GM18907 (cell line): Measurements from ENCODE around the gene DHRS3.
"Not testable (repeated sequence)": the region's sequence is repeated elsewhere in the genome, so short reads cannot be mapped to it uniquely, and the experiment has no call there.

Source experiments
- ATAC-seq: cut with Tn5 transposase; IDR thresholded peaks from one replicate; pipeline ENCODE4 v1.9.1; 2021; ENCODE audit warnings: mild to moderate bottlenecking, moderate library complexity; ENCODE audit not compliant: unreplicated experiment

DHRS3 gene, protein sequence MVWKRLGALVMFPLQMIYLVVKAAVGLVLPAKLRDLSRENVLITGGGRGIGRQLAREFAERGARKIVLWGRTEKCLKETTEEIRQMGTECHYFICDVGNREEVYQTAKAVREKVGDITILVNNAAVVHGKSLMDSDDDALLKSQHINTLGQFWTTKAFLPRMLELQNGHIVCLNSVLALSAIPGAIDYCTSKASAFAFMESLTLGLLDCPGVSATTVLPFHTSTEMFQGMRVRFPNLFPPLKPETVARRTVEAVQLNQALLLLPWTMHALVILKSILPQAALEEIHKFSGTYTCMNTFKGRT

DNA sequence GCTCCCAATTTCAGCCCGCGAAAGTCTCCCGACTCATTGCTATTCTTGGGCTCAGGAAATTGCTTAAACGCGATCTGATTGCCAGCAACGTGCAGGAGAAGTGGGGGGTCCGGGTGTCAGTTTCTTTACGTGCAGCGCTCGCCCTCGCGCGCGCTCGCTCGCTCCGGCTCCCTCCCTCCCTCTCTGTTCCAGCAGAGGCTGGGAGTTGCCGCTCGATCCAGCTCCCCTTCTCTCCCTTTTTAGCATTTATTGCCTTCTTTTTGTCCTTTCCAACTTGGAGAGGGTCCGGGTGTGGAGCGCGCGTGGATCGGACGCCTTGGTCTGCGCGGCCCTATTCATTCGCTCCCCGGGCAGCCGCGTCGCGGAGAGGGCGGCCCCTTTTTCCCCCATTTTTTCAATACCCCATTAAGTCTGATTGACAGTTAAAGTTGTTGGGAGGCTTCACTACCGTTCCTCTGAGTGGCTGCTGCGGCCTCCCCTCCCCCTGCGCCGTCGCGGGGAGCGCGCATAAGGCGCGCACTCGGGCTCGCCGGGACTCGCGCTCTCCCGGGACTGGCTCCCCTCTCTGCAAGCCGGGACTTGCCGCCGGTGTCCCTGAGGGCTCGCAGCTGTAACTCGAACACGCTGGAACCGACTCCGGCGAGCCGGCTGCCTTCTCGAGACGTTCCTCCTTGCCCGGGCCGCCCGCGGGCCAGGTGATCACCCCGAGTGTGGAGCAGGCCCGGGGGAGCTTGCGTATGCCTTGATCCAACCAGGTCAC lies at the start of gene DHRS3:
Gene DHRS3 (minus strand): TSS at position 310 of the 760 bp plus-strand sequence. CDS start 862 bp downstream, outside the sequence.
- ATAC-seq = peak; percentile 56

DNA sequence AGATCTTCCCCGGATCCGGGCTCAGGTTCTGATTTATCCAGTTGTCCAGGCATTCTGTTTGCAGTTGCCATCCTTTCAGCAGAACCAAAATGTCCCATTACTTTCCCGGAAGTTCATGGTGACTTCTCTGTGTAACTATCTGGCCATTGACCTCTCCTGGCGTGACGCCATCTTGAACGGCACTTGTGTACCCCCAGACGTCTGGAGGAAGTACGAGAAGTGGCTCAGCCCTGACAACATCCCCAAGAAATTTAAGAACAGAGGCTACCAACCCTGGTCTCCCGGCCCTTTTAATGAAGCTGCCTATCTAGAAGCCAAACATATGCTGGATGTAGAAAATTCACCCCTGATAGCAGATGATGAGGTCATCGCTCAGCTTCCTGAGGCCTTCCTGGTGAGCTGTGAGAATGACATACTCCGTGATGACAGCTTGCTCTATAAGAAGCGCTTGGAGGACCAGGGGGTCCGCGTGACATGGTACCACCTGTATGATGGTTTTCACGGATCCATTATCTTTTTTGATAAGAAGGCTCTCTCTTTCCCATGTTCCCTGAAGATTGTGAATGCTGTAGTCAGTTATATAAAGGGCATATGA lies 48.2 kb upstream of the DHRS3 start:
- ATAC-seq = no peak

DNA sequence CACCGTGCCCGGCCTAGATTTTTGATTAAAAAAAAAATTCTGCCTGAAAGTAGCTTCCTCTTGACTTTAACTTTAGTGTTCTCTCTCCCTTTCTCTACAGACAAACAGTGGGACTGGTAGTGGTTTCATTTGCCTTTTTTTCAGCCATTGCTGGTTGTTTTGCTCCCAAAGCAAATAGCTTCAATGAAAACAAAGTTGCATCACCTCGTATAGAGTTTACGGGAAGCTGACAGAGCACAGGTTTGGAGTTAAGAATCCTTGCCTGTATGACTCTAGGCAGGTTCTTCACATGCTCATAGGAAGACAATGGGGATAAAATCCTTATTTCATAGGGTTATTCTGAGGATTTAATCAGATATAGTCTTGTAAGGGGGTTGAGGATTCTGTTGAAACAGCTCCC lies 47.5 kb upstream of the DHRS3 start:
- ATAC-seq = no peak

DNA sequence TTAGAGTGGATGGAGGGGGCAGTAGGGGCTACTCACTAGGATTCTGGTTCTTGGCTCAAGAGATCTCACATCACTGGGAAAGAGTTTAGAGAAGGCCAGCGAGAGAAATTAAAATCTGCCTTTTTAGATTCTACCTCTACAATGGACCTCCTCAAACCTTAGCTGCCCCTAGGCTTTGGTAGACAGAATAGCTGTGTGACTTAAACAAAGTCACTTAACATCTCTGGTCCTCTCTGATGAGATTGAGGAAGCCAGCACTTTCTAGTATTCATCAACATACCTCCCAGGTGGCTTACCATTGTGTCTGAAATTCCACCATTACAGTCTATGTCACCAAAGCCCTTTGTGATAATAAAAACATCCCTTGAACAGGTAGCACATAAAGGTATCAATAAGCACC lies 44.5 kb upstream of the DHRS3 start:
- ATAC-seq = no peak

DNA sequence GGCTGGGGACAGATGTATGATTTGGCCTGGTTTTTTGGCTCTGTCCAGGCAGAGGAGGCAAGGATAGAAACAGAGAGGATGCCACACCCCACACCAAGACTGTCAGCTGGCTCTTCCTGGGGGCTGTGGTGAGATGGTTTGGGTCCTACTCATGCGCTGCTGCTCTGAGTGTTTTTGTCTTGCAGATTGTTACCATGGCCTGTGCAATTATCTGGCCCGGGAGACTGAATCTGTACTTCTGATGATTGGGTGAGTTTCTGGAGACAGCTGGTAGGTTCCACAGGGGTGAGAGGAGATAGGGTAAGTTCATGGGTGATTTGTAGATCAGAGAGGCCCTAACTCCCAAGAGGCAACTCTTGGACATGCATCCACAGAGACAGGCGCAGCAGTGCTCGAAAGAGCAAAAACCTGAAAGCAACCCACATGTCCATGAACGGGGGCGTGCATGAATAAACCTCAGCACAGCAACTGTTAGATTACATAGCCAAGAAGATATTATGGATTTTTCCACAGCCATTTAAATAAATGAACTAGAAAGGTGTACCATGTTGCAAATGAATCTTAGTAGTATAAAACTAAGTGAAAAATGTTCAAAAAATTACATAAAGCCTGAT lies 43.7 kb upstream of the DHRS3 start:
- ATAC-seq = no peak

DNA sequence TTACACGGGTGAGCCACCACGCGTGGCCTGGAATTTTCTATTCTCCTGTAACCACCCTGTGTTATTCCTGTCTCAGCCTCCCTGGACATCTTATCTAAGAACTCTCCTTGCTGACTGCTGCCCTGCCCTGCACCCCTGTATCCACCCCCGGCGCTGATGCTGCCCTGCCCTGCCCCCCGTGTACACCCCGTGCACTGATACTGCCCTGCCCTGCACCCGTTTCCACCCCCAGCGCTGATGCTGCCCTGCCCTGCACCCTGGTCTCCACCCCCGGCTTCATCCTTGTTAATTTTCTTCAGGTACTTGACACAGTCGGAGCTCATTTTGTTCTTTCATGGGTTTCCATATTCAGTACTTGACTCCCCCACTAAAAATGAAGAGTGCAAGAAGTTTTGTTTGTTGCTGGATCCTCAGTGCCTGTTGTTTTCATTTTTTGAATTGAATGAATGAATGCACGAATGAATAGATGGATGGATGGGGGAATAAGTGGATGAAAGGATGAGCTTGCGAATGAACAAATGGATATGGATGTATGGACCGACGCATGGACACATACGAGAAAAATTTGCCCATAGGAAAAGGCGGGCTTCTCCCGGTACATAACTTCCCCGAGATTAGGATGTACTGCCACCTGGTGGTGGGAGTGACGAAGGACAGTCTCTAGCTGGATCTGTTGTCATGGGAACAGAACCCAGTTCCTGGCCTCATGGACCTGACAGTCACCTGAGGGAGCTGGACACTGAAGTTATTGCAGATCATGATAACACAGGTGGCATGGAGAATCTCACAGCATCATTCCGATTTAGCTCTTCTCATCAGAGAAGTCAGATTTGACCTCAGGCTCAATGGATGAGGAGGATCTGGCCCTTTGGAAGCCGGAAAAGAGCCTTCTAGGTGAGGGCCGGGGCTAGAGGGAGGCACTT lies 40.8 kb upstream of the DHRS3 start:
- ATAC-seq = peak; percentile 60

DNA sequence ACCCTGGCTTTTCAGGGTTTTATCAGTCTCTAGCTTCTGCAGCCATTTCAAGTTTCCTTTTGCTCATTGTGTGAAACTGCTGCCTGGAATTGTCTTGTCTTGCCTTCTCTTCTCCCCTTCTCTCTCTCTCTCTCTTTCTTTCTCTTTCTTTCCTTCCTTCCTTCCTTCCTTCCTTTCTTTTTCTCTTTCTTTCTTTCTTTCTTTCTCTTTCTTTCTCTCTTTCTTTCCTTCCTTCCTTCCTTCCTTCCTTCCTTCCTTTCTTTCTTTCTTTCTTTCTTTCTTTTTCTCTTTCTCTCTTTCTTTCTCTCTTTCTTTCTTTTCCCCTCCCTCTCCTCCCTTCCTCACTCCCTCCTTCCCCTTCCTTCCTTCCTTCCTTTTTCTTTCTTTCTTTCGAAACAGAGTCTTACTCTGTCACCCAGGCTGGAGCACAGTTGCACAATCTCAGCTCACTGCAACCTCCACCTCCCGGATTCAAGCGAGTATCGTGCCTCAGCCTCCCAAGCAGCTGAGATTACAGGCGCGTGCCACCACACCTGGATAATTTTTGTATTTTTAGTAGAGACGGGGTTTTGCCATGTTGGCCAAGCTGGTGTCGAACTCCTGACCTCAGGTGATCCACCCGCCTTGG lies 40.0 kb upstream of the DHRS3 start:
- ATAC-seq = not testable (repeated sequence)

DNA sequence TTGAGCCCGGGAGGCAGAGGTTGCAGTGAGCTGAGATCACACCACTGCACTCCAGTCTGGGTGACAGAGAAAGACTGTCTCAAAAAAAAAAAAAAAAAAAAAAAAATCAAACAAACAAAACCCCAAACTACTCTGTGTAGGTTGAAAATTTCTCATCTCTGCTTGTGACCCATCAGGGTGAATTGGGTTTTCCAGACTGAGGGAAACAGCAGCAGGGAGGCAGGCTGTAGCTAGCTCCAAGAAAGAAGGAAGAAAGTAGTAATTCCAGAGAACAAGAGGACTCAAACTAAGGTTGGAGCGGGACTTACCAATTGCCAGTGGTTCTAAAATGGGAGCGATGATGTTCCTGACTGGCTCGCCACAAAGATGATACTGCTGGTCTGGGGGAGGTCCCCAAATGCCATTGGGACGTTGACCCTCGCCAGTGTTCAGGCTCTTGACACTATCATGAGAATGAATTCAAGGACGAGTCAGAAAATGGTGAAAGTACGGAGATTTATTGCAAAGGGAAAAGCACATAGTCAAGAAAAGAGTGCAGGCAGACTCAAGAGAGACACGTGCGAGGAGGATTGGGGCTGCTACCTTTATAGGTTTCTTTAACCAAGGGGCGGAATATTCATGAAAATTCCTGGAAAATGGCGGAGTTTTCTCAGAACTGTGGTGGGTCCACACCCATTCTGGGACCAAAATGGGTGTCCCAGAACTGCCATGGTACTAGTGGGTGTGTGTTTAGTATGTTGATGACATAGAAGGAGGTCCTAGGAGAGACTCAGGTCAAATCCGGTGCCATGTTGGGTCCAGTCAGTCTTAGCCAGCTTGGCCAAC lies 39.3 kb upstream of the DHRS3 start:
- no peak for ATAC-seq

DNA sequence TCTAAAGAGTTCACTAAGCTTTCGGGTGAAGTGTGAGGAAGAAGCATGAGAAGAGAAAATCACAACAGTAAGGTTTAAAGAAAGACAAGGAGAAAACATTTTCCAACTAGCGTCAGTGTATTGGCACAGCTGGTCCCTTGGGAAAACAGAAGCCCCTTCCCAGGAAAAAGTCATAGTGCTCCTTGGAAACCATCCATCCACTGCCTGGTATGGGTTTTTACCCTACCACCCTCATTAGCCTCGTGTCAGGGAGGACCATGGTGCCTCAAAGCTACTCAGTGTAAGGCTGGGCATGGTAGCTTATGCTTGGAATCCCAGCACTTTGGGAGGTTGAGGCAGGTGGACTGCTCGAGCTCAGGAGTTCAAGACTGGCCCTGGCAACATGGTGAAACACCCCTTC lies 38.6 kb upstream of the DHRS3 start:
- no peak for ATAC-seq

DNA sequence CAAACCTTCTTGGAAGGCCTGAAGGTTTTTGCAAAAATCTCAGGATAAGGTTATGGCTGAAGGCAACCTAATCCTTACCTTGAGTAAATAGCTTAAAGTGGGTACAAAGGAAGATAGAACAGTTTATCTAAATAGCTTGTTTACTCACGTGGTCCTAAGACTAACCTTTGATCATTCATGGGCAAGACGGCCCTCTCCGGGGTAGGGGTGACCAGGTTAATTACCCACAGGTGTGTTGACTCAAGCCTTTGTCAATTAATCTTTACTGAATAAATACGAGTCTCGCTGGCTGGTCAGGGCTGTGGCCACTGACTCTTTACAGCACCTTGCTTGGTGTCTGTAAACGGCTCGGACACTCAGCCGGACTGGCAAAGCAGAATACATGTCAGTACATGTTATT lies 36.6 kb upstream of the DHRS3 start:
- no peak for ATAC-seq

DNA sequence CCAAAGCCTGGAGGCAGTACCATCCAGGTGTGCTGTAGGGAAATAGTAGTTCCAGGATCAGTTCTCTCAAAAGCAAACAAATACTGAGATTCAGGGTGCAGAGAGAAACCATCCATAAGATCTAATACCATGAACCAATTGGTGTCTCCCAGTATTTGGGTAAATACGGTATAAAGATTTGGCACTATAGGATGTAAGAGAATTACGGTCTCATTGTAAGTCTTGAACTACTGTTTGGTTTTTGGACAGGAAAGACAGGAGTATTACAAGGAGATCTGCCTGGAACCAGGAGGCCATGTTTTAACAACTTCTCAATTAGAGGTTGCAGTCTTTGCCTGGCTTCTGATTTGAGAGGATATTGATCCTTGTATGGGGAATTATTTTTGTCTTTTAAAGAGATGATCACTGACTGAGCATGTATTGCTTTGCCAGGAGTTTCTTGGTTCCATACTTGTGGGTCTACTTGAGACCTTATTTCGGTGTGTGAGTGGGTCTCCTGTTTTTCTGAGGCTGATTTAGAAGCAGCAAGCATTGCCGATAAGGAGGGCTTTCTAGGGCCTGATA lies 36.1 kb upstream of the DHRS3 start:
- ATAC-seq = no peak

DNA sequence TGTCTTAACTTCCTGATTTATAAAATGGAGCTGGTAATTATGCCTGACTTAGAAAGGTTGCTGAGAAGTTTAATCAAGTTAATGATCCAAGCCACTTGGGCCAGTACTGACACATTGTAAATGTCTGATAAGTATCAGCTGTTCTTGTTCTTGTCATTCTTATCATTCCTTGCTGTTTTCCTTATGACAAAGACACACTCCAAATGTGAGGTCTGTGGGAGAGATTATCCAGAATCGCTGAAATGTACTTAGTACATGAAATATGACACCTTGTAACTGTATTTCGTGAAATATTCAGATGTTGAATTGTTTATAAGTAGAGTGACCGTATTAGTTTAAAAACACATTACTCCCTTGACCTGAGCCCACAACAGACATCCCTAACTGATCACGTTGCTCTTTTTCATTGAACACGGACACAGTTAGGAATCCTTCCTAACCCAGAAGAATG lies 32.0 kb upstream of the DHRS3 start:
- ATAC-seq = no peak

DNA sequence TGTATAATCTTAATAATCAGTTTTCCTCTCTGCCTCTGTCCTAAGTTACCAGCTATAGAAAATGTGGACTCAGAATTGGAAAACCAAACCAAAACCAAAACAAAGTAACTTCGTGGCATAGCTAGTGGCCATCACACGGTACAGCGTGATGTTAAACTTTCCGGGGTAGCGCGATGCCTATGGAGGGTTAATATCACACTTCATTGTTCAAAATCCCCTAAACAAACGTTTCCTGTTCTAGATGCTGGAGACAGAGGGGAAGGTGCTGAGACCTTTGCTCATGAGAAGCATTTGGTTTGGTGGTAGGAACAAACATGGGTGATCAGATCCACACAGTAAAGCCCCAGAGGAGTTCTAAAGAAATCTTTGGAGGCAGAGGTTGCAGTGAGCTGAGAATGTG lies 30.7 kb upstream of the DHRS3 start:
- ATAC-seq = no peak

DNA sequence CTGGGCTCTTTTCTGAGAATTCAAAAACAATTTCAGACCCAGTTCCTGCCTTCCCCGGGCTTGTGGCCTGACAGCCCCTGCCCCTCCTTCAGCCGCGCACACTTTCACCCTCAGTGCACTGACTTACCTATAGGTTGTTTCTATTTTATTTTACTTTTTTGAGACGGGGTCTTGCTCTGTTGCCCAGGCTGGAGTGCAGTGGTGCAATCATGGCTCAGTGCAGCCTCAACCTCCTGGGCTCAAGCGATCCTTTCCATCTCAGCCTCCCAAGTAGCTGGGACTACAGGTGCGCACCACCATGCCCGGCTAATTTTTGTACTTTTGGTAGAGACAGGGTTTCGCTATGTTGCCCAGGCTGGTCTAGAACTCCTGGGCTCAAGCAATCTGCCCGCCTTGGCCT lies 27.4 kb upstream of the DHRS3 start:
- not testable (repeated sequence) for ATAC-seq

DNA sequence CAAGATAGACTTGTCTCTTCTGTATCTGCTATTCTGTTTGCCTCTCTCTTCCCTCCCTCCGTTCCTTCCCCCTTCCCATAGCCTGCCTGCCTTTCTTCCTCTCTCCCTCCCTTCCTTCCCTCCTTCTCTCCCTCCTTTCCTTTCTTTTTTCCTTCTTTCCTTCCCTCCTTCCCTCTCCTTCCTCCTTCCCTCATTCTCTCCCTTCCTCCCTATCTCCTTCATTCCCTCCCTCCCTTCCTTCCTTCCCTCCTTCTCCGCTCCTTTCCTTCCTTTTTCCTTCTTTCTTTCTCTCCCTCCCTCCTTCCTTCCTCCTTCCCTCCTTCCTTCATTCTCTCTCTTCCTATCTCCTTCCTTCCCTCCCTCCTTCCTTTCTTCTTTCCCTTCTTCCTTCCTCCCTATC lies 26.8 kb upstream of the DHRS3 start:
- no peak for ATAC-seq

DNA sequence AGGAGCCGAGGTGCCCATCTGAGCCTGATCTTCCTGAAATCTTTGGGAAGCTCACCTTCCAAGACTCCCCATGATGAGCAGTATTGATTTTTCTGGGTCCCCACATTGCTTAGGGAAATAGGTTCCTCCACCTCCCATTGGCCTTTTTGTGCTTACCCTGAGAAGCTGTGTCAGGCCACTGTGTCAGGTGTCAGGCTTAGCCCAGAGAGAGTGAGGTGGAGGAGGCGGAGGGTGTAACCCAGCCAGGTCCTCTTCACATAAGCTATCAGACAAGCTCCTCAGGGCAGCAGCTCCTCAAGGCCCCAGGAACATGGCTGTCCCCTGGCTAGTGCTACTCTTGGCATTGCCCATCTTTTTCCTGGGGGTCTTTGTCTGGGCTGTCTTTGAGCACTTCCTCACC lies 26.2 kb upstream of the DHRS3 start:
- no peak for ATAC-seq

DNA sequence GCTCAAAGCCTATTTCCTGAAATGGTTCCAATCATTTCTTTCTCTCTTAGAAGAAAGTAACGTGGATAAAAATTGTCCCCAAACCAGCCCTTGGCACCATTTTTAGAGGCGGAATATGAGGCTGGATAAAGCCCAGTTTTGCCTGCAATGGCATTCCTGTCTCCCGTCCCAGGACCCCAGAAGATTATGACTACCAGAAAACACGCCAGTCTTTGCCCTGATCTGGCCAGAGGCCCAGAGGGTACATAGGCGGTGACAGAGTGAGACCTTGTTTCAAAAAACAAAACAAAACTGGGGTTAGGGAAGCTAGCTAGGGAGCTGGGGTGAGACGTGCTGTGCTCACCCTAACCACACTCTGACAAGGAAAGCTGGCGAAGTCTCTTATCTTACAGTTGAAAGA lies 25.8 kb upstream of the DHRS3 start, which contains the start of gene AADACL4:
Gene AADACL4 (plus strand): TSS at position 301 of the 400 bp plus-strand sequence. CDS start 462 bp downstream, outside the sequence.
- ATAC-seq = no peak

DNA sequence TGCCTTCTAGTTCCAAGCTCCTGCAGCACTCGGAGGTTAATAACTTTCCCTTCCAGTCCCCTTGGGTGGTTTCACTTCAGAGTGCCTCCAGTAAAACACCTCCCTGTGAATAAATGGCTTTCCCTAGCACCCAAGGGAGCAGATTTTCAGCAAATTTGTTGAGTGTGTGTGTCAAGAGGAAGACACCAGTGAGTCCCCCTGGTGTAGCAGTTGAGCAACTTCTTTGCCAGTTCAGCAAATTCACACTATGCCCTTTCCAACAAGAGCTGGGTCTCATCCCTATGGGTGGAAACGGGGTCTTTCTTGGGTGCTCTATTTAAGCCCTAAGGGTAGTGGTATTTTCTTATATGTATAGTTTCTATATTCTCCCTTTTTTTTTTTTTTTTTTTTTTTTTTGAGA lies 25.1 kb upstream of the DHRS3 start:
- ATAC-seq = no peak

DNA sequence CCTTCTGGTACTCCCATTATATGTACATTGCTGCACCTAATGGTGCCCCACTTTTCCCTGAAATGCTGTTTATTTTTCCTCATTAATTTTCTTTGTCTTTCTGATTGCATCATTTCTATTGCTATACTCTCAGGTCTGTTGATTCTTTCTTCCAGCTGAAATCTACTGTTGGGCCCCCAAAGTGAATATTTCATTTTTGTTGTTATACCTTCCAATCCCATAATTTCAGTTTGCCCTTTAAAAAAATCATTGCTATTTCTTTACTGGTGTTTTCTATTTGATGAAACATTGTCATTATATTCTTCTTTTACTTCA lies 22.9 kb upstream of the DHRS3 start:
- no peak for ATAC-seq
